Neural cell (in vitro differentiated cells): ENCODE data around the gene CHERP. TPM values are rescaled to one million over a fixed set of nuclear protein-coding genes. Genes with fewer than 3 reads are reported as not detected.

Source experiments
- H2AFZ ChIP-seq: fragments of 200-600, 300-800 bp; sonication (generic), shearing (Covaris generic); 2 replicates; pipeline ENCODE4 v1.6.0; 2014; ENCODE audit warnings: low read depth, mild to moderate bottlenecking, antibody characterized with exemption, low read length, moderate library complexity
- H3F3A ChIP-seq: fragments of 200-600 bp; shearing (Covaris generic); 2 replicates; pipeline ENCODE4 v1.6.1; 2016; ENCODE audit warnings: mild to moderate bottlenecking, moderate library complexity, mixed read lengths, antibody characterized with exemption, low read length; ENCODE audit not compliant: insufficient read depth, poor library complexity, severe bottlenecking
- H3K27ac ChIP-seq: fragments of 200-600, 300-800 bp; sonication (generic), shearing (Covaris generic); 2 replicates; pipeline ENCODE4 v1.5.1; 2014; ENCODE audit warnings: mild to moderate bottlenecking, low read length, moderate library complexity
- H3K27me3 ChIP-seq: fragments of 300-800, 200-600 bp; sonication (generic), shearing (Covaris generic); 2 replicates; pipeline ENCODE4 v1.6.0; 2014; ENCODE audit warnings: mild to moderate bottlenecking, low read depth, low read length, moderate library complexity; ENCODE audit not compliant: insufficient read depth
- H3K36me3 ChIP-seq: fragments of 300-800, 200-600 bp; sonication (generic), shearing (Covaris generic); 2 replicates; pipeline ENCODE4 v1.5.1; 2014; ENCODE audit warnings: mild to moderate bottlenecking, antibody characterized with exemption, low read length, moderate library complexity; ENCODE audit not compliant: insufficient read depth
- H3K4me2 ChIP-seq: fragments of 300-800, 200-600 bp; sonication (generic), shearing (Covaris generic); 2 replicates; pipeline ENCODE4 v1.6.0; 2014; ENCODE audit warnings: mild to moderate bottlenecking, low read length
- H3K4me3 ChIP-seq: fragments of 300-800, 200-600 bp; sonication (generic), shearing (Covaris generic); 2 replicates; pipeline ENCODE4 v1.5.1; 2014; ENCODE audit warnings: mild to moderate bottlenecking, low read length, moderate library complexity
- H3K79me2 ChIP-seq: fragments of 200-600 bp; shearing (Covaris generic); replicated peaks from 2 replicates; pipeline ENCODE4 v1.6.0; 2014; ENCODE audit warnings: mild to moderate bottlenecking, low read length, moderate library complexity; ENCODE audit not compliant: insufficient read depth
- H3K9ac ChIP-seq: fragments of 300-800, 200-600 bp; sonication (generic), shearing (Covaris generic); 2 replicates; pipeline ENCODE4 v1.6.1; 2016; ENCODE audit warnings: mild to moderate bottlenecking, low read length, mixed read lengths
- H3K9me2 ChIP-seq: fragments of 200-600 bp; shearing (Covaris generic); 2 replicates; pipeline ENCODE4 v1.6.1; 2016; ENCODE audit warnings: mild to moderate bottlenecking, low read length, mixed read lengths; ENCODE audit not compliant: insufficient read depth
- H3K9me3 ChIP-seq: fragments of 200-600, 300-800 bp; sonication (generic), shearing (Covaris generic); 2 replicates; pipeline ENCODE4 v1.6.1; 2016; ENCODE audit warnings: mild to moderate bottlenecking, mixed run types, low read length, moderate library complexity, mixed read lengths
- H4K20me1 ChIP-seq: fragments of 200-600 bp; shearing (Covaris generic); 2 replicates; pipeline ENCODE4 v1.6.1; 2016; ENCODE audit warnings: mild to moderate bottlenecking, mixed run types; ENCODE audit not compliant: insufficient read depth
- CTCF ChIP-seq: fragments of 450-650 bp; IDR thresholded peaks from 2 replicates; pipeline ENCODE4 v1.5.1; 2014; ENCODE audit warnings: antibody characterized with exemption, mild to moderate bottlenecking, moderate library complexity; ENCODE audit not compliant: poor library complexity, severe bottlenecking
- EP300 ChIP-seq: fragments of 450-650 bp; conservative IDR thresholded peaks from 2 replicates; pipeline ENCODE4 v1.6.1; 2014; ENCODE audit warnings: antibody characterized with exemption, mild to moderate bottlenecking, moderate library complexity; ENCODE audit not compliant: poor library complexity, severe bottlenecking
- EZH2 ChIP-seq: fragments of 200-600, 300-800 bp; shearing (Covaris generic), sonication (generic); IDR thresholded peaks from 2 replicates; pipeline ENCODE4 v1.6.1; 2014; ENCODE audit warnings: antibody characterized with exemption, low read length, borderline replicate concordance, mild to moderate bottlenecking; ENCODE audit not compliant: insufficient read depth, poor library complexity, severe bottlenecking
- MXI1 ChIP-seq: fragments of 450-650 bp; conservative IDR thresholded peaks from 2 replicates; pipeline ENCODE4 v1.6.1; 2014; ENCODE audit warnings: antibody characterized with exemption, mild to moderate bottlenecking; ENCODE audit not compliant: poor library complexity, severe bottlenecking
- POLR2AphosphoS5 ChIP-seq: IDR thresholded peaks from 2 replicates; pipeline ENCODE4 v1.6.1; 2012
- RAD21 ChIP-seq: fragments of 450-650 bp; conservative IDR thresholded peaks from 2 replicates; pipeline ENCODE4 v1.6.1; 2014; ENCODE audit warnings: antibody characterized with exemption, mild to moderate bottlenecking, moderate library complexity
- REST ChIP-seq: IDR thresholded peaks from 2 replicates; pipeline ENCODE4 v1.6.1; 2012; ENCODE audit warnings: borderline replicate concordance
- SMC3 ChIP-seq: fragments of 450-650 bp; conservative IDR thresholded peaks from 2 replicates; pipeline ENCODE4 v1.6.1; 2014; ENCODE audit warnings: antibody characterized with exemption, mild to moderate bottlenecking, moderate library complexity; ENCODE audit not compliant: poor library complexity
- TAF1 ChIP-seq: IDR thresholded peaks from 2 replicates; pipeline ENCODE4 v1.6.1; 2012; ENCODE audit warnings: low read depth
- polyA plus RNA-seq: library from polyadenylated mRNA; depleted of rRNA; stranded (reverse); fragments of >200 nt; gene quantifications from 2 replicates; pipeline ENCODE4 v1.2.3, GENCODE V29; 2014

The CHERP gene
- polyA plus RNA-seq, 1 donor from 2014 or later = 5.4 TPM

GRCh38 chr19:16569609-16570320 is 27.5 kb upstream of the CHERP start:
- H4K20me1 ChIP-seq = no peaks in the 10 kb centered on the region
- no peak overlapping the region for H3K4me2 ChIP-seq
- H3K27ac ChIP-seq = no peak overlapping the region
- H3F3A ChIP-seq = no peaks in the 10 kb centered on the region
- no peaks in the 10 kb centered on the region for H3K9me2 ChIP-seq
- H2AFZ ChIP-seq = no peak overlapping the region
- TF ChIP-seq MXI1 (no peak), SMC3 (no peak), EP300 (no peak), POLR2AphosphoS5 (no peak), REST (no peak), TAF1 (no peak), EZH2 (no peak), CTCF (no peak), RAD21 (no peak)
- H3K79me2 ChIP-seq = peaks cover 26% of the 10 kb centered on the region
- H3K27me3 ChIP-seq = no peaks in the 10 kb centered on the region
- H3K4me3 ChIP-seq = no peak overlapping the region
- no peak overlapping the region for H3K9ac ChIP-seq
- H3K36me3 ChIP-seq = peaks cover 7% of the 10 kb centered on the region
- no peaks in the 10 kb centered on the region for H3K9me3 ChIP-seq

GRCh38 chr19:16566702-16567101 is 24.5 kb upstream of the CHERP start:
- H4K20me1 ChIP-seq = no peaks in the 10 kb centered on the region
- no peaks in the 10 kb centered on the region for H3K9me2 ChIP-seq
- peaks cover 7% of the 10 kb centered on the region for H3K36me3 ChIP-seq
- H3K27me3 ChIP-seq = no peaks in the 10 kb centered on the region
- peaks cover 3% of the 10 kb centered on the region for H3K79me2 ChIP-seq
- no peaks in the 10 kb centered on the region for H3F3A ChIP-seq
- TF ChIP-seq RAD21 (no peak), EZH2 (no peak), MXI1 (no peak), REST (no peak), TAF1 (no peak)
- no peaks in the 10 kb centered on the region for H3K9me3 ChIP-seq
- no peak overlapping the region for H3K4me2 ChIP-seq
- no peak overlapping the region for H3K27ac ChIP-seq
- H3K4me3 ChIP-seq = no peak overlapping the region
- H3K9ac ChIP-seq = no peak overlapping the region
- no peak overlapping the region for H2AFZ ChIP-seq
